IMR-90 (cell line): ENCODE results near the gene TEDC1. TPM values are rescaled to one million over a fixed set of nuclear protein-coding genes. Genes with fewer than 3 reads are reported as not detected.

Experiments
- ATAC-seq: fragments of 200-7000 bp; cut with Tn5 transposase; 2 replicates; pipeline ENCODE4 v1.9.1; 2020; ENCODE audit warnings: low read depth, mild to moderate bottlenecking, moderate library complexity
- BruUV-seq: library from RNA; stranded (reverse); fragments of 400-500 nt; replicated peaks from 2 replicates; lab custom pipeline; 2021; lab: Mats Ljungman, UMichigan
- CTCF ChIA-PET: fragments of 300-600 bp; formaldehyde crosslinking; extraction: SDS; loops from one replicate; lab custom pipeline; 2021; ENCODE audit warnings: antibody characterized with exemption; lab: Yijun Ruan, JAX
- POLR2A ChIA-PET: fragments of 300-600 bp; sonication (Branson Sonifier 250); formaldehyde crosslinking; loops from one replicate; lab custom pipeline; 2022; ENCODE audit warnings: antibody characterized with exemption; ENCODE audit not compliant: unreplicated experiment; lab: Charles Lee
- DNase-seq: peaks from one replicate; pipeline ENCODE4 v3.0.0; 2013
- H2AFZ ChIP-seq: replicated peaks from 2 replicates; pipeline ENCODE3; 2013; ENCODE audit warnings: low read length, mild to moderate bottlenecking; ENCODE audit not compliant: poor library complexity
- H2AK5ac ChIP-seq: 2 replicates; pipeline ENCODE4 v1.6.1; 2013; ENCODE audit warnings: low read depth, low read length, inconsistent platforms
- H2AK9ac ChIP-seq: replicated peaks from 2 replicates; pipeline ENCODE3; 2013; ENCODE audit warnings: mild to moderate bottlenecking, low read depth, low read length, moderate library complexity; ENCODE audit not compliant: poor library complexity
- H2BK120ac ChIP-seq: 2 replicates; pipeline ENCODE4 v1.6.1; 2013; ENCODE audit warnings: low read depth, low read length, inconsistent platforms
- H2BK15ac ChIP-seq: 3 replicates; pipeline ENCODE4 v1.6.1; 2013; ENCODE audit warnings: low read depth, low read length, inconsistent platforms
- H2BK20ac ChIP-seq: 2 replicates; pipeline ENCODE4 v1.6.1; 2013; ENCODE audit warnings: low read depth, mild to moderate bottlenecking, inconsistent platforms, low read length, moderate library complexity
- H2BK5ac ChIP-seq: 2 replicates; pipeline ENCODE4 v1.6.1; 2013; ENCODE audit warnings: mild to moderate bottlenecking, low read depth, low read length, inconsistent platforms; ENCODE audit not compliant: poor library complexity, severe bottlenecking
- H3K14ac ChIP-seq: replicated peaks from 2 replicates; pipeline ENCODE4 v1.6.1; 2013; ENCODE audit warnings: low read depth, low read length, inconsistent platforms
- H3K18ac ChIP-seq: 2 replicates; pipeline ENCODE4 v1.6.1; 2013; ENCODE audit warnings: low read depth, low read length, control low read depth
- H3K23ac ChIP-seq: 2 replicates; pipeline ENCODE4 v1.6.1; 2013; ENCODE audit warnings: low read depth, low read length, inconsistent platforms
- H3K27ac ChIP-seq: 2 replicates; pipeline ENCODE4 v1.5.1; 2013; ENCODE audit warnings: mild to moderate bottlenecking, control low read depth, low read length; ENCODE audit not compliant: insufficient read depth
- H3K27me3 ChIP-seq: 2 replicates; pipeline ENCODE4 v1.6.1; 2013; ENCODE audit warnings: low read length; ENCODE audit not compliant: control insufficient read depth, insufficient read depth
- H3K36me3 ChIP-seq: 2 replicates; pipeline ENCODE4 v1.6.1; 2013; ENCODE audit warnings: low read length, mixed read lengths; ENCODE audit not compliant: control insufficient read depth, insufficient read depth
- H3K4ac ChIP-seq: 2 replicates; pipeline ENCODE4 v1.6.1; 2013; ENCODE audit warnings: low read depth, low read length, inconsistent platforms
- H3K4me1 ChIP-seq: 2 replicates; pipeline ENCODE4 v1.6.1; 2013; ENCODE audit warnings: low read length, mixed read lengths; ENCODE audit not compliant: control insufficient read depth, insufficient read depth
- H3K4me2 ChIP-seq: 2 replicates; pipeline ENCODE4 v1.6.1; 2013; ENCODE audit warnings: low read depth, mild to moderate bottlenecking, control low read depth, low read length, moderate library complexity
- H3K4me3 ChIP-seq: 2 replicates; pipeline ENCODE4 v1.5.1; 2013; ENCODE audit warnings: low read depth, mild to moderate bottlenecking, control low read depth, low read length, moderate library complexity; ENCODE audit not compliant: insufficient read depth
- H3K56ac ChIP-seq: 2 replicates; pipeline ENCODE4 v1.6.1; 2013; ENCODE audit warnings: low read length, inconsistent platforms; ENCODE audit not compliant: insufficient read depth; ENCODE audit errors: extremely low read depth
- H3K79me1 ChIP-seq, 2 experiments: 2 replicates each; pipeline ENCODE4 v1.6.1; 2013; ENCODE audit warnings: low read length in 2 of 2, inconsistent platforms in 1 of 2, low read depth in 1 of 2
- H3K9ac ChIP-seq: 2 replicates; pipeline ENCODE4 v1.6.1; 2013; ENCODE audit warnings: low read depth, low read length, control low read depth
- H3K9me1 ChIP-seq: 2 replicates; pipeline ENCODE4 v1.6.1; 2013; ENCODE audit warnings: low read length, inconsistent platforms; ENCODE audit not compliant: insufficient read depth
- H3K9me3 ChIP-seq: 2 replicates; pipeline ENCODE4 v1.6.1; 2013; ENCODE audit warnings: low read length; ENCODE audit not compliant: control insufficient read depth, insufficient read depth
- H4K20me1 ChIP-seq: 2 replicates; pipeline ENCODE4 v1.6.1; 2013; ENCODE audit warnings: low read length, inconsistent platforms; ENCODE audit not compliant: insufficient read depth
- H4K5ac ChIP-seq: 2 replicates; pipeline ENCODE4 v1.6.1; 2013; ENCODE audit warnings: mild to moderate bottlenecking, low read depth, low read length, control low read depth
- H4K8ac ChIP-seq, 2 experiments: 2 replicates each; pipeline ENCODE4 v1.6.1; 2013; ENCODE audit warnings: low read depth in 2 of 2, low read length in 2 of 2, control low read depth in 1 of 2, inconsistent platforms in 1 of 2
- H4K91ac ChIP-seq: 2 replicates; pipeline ENCODE4 v1.6.1; 2013; ENCODE audit warnings: low read depth, low read length, inconsistent platforms; ENCODE audit not compliant: insufficient read depth
- NFE2L2 ChIP-seq: fragments of 150-350 bp; IDR thresholded peaks from 2 replicates; pipeline ENCODE4 v1.6.1; 2016; ENCODE audit warnings: low read depth, mild to moderate bottlenecking, low read length
- RAD21 ChIP-seq: IDR thresholded peaks from 2 replicates; pipeline ENCODE4 v1.6.1; 2012; ENCODE audit warnings: low read length, improper control_type of control experiment
- WGBS, 2 experiments: methylation state at CpG; one replicate each; pipeline versions ENCODE4 v1.1.5 to v1.1.7; 2013; ENCODE audit warnings: missing lambda C conversion rate in 2 of 2; ENCODE audit not compliant: insufficient read length in 1 of 2; ENCODE audit errors: extremely low coverage in 2 of 2; 5-methylcytosine and 5-hydroxymethylcytosine counted together
- dilution Hi-C: fragments of 300-500 bp; cut with HindIII; formaldehyde crosslinking; loops from one replicate; pipeline ENCODE4 v1.14.3; 2018; ENCODE audit warnings: low sequenced_read_pairs; ENCODE audit not compliant: unreplicated experiment
- in situ Hi-C: fragments of 300-500 bp; cut with MboI; formaldehyde crosslinking; loops from 3 replicates; pipeline ENCODE4 v1.14.3; 2019; ENCODE audit warnings: low sequenced_read_pairs, inconsistent platforms, mixed read lengths
- intact Hi-C: fragments of 100-400 bp; cut with micrococcal nuclease; formaldehyde crosslinking; loops from 2 replicates; pipeline ENCODE4 v1.10.0; 2022
- polyA plus RNA-seq, 3 experiments: library from polyadenylated mRNA; depleted of rRNA; stranded (reverse); fragments of >200 nt; gene quantifications; 2 replicates each; pipeline ENCODE4 v1.2.3, GENCODE V29; 2012; ENCODE audit warnings: low replicate concordance in 1 of 3
- total RNA-seq: library from RNA; depleted of rRNA; stranded (reverse); fragments of >200 nt; gene quantifications from 2 replicates; pipeline ENCODE4 v1.2.3, GENCODE V29; 2012

TEDC1 gene
- total and polyA plus RNA-seq, 2 of the 4 experiments (the other 2 are of a cell fraction), result 5.7 to 6.4 TPM

- H2BK5ac ChIP-seq, result no peak overlapping the region
- no peak overlapping the region for H3K4ac ChIP-seq
- H3K4me2 ChIP-seq, result no peak overlapping the region
- no peak overlapping the region for H2BK20ac ChIP-seq
- CTCF ChIA-PET, result no interaction called here
- H3K4me1 ChIP-seq, result no peaks in the 10 kb centered on the region
- H4K91ac ChIP-seq, result no peak overlapping the region
- H4K20me1 ChIP-seq, result peaks cover 26% of the 10 kb centered on the region
- peaks cover 44% of the 10 kb centered on the region for H3K36me3 ChIP-seq
- H3K56ac ChIP-seq, result no peak overlapping the region
- no peak overlapping the region for H2AK9ac ChIP-seq
- no TSS peak for BruUV-seq
- 93% methylated on average over 18 of the region's 47 CpGs; no CpG with 5 or more reads in 1 of the 2 experiments for WGBS, 2 experiments
- no peak overlapping the region for H4K8ac ChIP-seq
- no peak overlapping the region for H3K27ac ChIP-seq
- no peak overlapping the region for H2BK15ac ChIP-seq
- H4K5ac ChIP-seq, result no peak overlapping the region
- H3K14ac ChIP-seq, result no peak overlapping the region
- no peak overlapping the region for H3K23ac ChIP-seq
- H3K9me1 ChIP-seq, result no peaks in the 10 kb centered on the region
- no peak for ATAC-seq
- no peak for TF ChIP-seq RAD21
- no peak for TF ChIP-seq NFE2L2
- H2AFZ ChIP-seq, result no peak overlapping the region
- no peaks in the 10 kb centered on the region for H3K27me3 ChIP-seq
- no peak overlapping the region for H2BK120ac ChIP-seq
- no peak for DNase-seq
- intact Hi-C loops, result no loop called here
- in situ Hi-C loops, result no loop called here
- no peak overlapping the region for H2AK5ac ChIP-seq
- H3K4me3 ChIP-seq, result no peak overlapping the region
- POLR2A ChIA-PET, result no interaction called here
- H3K9me3 ChIP-seq, result no peaks in the 10 kb centered on the region
- dilution Hi-C loops, result no loop called here
- no peak overlapping the region for H3K9ac ChIP-seq
- peaks cover 5 to 35% of the 10 kb centered on the region in 2 experiments; a peak in 2 of 4 replicates for H3K79me1 ChIP-seq
- H3K18ac ChIP-seq, result no peak overlapping the region
Observed at GRCh38 chr14:105449276-105450122, 41.5 kb upstream of the TEDC1 start.
